Amygdala (tissue), 56 donors: ENCODE measurements around the gene NAA15.
"Not testable (repeated sequence)": the region's sequence is repeated elsewhere in the genome, so short reads cannot be mapped to it uniquely, and the experiment has no call there.

ENCODE experiments used
- DNase-seq, 56 donors: peaks; one replicate each; lab custom pipeline; 2025; lab: John Stamatoyannopoulos, UW

Gene NAA15

DNA sequence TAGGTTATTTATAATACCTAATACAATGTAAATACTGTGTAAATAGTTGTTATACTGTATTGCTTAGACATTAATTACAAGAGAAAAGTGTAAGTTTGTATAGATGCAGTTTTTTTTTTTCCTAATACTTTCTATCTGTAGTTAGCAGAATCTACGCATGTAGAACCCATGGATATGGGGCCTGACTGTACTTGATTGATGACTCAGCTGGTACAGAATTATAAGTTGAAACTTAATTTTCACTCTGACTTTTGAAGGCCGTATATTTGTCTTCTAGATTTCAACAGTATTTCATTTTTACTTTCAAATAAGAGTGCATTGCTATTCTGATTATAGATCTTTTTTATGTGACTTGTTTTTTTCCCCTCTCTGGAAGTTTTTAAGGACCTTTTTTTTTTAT lies 31.7 kb downstream of the NAA15 start:
- no peak for DNase-seq

DNA sequence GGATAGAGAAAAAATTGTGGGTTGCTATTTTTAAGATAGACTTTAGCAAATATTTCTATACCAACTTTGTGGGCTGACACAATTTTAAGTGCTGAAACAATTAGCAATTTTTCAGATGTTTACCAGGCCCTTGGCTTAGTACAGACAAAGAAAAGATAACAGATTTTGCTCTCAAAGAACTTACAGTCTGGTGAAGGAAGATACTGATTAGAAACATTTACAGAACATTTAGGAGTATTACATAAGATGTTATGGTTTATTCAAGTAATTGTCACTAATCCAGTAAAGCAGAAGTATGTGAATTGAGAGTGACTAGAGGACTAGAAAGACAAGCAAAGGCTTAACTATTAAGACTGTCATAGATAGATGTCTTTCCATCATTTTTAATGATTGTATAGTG lies 36.3 kb downstream of the NAA15 start:
- no peak for DNase-seq

DNA sequence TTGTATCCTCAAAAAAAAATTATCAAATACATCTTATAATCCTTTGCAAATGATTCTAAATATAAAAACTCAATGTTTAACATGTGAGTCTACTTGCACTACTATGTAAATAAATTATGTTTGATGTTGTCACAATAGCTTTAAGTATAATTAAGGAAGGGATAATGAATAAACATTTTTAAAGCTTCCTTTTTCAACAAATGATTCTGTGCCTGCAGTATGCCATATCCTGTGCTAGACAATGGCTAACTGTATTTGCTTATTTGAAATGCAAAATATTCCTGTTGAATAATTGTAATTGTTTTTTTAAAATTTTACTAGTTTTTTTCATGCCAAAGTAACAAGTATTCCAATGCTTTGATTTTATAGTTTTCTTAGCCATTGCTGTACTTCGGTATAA lies 60.0 kb downstream of the NAA15 start:
- DNase-seq: no peak

- no peak for DNase-seq
Observed at GRCh38 chr4:139367421-139368090, 66.3 kb downstream of the NAA15 start.

DNA sequence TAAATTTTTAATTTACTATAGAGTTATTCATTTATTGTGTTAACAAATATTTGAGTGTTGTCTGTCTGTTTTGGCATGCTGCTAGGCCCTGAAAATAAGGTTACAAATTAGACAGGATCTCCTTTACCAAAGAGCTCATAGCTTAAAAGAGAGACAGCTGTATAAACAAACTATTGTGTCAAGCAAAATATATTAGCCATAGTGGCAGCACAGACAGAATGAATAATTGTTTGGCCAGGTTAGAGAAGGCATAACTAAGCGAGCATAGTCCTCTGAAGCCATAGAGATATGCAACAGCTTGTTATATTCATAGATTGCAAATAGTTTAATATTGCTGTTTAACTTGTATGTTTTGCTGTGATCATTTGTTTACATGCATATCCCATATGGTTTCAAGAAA lies 67.7 kb downstream of the NAA15 start:
- no peak for DNase-seq

DNA sequence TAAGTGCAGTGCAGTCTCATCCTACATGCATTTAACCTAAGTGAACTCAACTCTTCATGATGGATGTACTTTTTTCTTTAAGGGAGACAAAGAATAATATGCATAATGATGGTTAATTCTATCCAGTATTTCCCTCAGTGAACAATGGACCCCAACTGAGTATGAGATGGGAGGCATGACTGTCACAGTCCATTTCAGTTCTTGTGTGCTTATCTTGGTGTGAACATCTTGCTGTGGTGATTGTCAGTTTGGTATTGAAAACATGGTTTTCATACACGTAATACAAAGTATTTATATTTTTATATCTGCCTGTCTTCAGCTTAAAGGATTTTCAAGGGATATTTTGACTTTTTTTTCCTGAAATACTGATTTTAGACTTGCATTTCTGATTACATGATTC lies 72.9 kb downstream of the NAA15 start:
- DNase-seq: no peak

- DNase-seq: no peak
Observed at GRCh38 chr4:139386421-139386820, 85.1 kb downstream of the NAA15 start.

DNA sequence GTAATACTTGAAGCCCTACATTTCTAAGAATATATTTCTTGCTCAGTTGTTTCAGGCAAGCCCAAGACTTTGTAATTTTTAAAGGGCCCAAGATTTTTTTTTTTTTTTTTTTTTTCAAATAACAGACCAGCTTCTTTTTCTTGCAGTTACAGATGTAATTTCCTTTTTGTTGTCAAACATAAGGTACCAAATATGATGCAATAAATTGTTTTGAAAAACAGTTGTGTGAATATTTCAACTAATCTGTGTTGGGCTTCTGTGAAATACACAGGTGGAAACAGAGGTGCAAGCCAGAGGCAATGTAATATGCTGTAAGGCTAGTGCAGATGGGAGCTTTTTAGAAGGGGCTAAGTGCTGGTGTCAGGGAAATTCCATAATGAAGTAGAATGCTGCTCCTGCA lies 87.8 kb downstream of the NAA15 start:
- DNase-seq: no peak

DNA sequence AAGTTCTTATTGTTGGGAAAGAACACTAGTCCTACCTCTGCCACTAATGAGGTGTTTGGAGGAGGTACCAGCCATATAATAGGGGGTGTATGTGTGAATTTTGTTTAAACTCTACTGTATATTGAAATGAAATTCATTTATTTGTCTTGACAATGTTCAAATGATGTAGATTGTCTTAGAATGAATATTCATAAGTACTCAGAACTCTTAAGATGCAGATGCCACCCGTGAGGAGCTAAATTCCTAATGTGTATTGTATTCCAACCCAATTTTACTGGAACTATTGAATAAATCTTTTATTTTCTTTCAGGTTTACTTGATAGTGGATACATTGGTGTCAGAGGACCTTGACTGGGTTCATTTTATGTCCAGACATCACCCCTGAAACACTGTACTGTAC lies 88.7 kb downstream of the NAA15 start:
- no peak for DNase-seq

GRCh38 chr4:139391731-139392130 lies 90.4 kb downstream of the NAA15 start:
- no peak for DNase-seq

DNA sequence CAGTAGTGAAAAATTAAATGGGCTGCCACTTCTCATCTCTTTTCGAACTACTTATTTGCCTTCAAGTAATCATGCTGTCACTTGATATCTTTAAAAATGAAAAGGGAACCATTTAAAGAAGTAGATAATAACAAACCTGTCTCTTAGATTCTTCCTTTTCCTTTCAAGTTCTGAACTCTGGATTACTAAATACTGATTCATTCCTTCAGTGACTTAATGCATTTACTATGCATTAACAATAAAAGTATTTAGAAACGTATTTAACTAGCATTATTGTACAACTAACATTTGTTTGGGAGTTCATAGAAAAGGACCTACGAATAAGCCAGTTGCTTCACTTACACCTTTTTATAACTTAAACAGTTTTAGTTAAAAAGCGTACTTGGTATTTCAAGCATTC lies 91.5 kb downstream of the NAA15 start:
- DNase-seq: no peak

DNA sequence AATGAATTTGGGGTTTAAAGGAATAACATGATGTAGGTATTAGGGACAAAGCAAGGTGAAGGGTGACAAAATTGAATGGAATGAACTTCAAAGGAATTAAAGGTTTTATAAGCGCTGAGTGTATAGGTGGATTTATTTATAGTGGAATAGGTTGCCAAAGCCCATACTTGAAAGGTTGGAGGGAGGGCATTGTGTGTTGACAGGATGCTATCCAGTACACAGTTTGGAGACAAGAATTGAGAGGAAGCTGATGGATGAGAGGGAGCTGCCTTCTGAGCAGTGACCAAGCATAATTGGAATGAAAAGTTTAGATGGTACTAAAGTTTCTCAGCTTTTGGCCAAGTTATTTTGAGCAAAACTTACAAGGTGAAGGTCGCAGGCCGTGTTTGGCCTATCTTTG lies 100.1 kb downstream of the NAA15 start:
- no peak for DNase-seq

DNA sequence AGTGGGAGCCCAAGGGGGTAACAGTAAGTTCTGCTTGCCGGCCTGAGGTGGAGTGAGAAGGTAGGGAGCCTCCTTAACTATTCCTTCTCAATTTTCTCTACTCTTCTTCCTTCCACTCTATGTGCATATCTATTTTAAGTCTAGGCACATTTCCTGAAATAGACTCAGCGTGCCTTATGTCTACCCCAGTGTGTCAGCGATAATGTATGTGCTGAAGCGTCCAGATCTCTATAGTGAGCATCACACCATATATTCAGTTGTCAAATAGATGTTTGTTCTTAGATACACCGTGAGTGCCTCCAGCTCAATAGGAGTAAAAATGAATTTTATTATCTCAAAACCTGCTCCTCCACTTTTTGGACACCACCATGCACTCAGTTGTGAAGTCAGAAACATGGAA lies 101.1 kb downstream of the NAA15 start:
- no peak for DNase-seq

DNA sequence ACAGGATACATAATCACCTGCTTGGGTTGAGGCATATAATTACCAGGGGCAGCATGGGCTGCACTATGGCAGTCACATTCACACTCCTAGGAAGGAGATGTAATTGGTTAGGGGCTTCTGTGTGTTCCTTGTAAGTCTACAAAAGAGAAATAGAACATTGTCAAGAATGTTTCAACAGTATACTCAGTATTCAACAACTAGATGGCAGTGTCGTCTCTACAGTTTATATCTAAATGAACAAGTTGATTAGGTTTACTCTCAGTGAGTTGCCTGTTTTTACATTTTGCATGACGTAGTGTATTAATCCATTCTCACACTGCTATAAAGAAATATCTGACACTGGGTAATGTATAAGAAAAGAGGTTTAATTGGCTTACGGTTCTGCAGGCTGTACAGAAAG lies 102.2 kb downstream of the NAA15 start:
- DNase-seq: no peak

- no peak for DNase-seq
Observed at GRCh38 chr4:139410312-139410711, 109.0 kb downstream of the NAA15 start.

- DNase-seq: not testable (repeated sequence)
Observed at GRCh38 chr4:139414671-139415210, 113.4 kb downstream of the NAA15 start.

DNA sequence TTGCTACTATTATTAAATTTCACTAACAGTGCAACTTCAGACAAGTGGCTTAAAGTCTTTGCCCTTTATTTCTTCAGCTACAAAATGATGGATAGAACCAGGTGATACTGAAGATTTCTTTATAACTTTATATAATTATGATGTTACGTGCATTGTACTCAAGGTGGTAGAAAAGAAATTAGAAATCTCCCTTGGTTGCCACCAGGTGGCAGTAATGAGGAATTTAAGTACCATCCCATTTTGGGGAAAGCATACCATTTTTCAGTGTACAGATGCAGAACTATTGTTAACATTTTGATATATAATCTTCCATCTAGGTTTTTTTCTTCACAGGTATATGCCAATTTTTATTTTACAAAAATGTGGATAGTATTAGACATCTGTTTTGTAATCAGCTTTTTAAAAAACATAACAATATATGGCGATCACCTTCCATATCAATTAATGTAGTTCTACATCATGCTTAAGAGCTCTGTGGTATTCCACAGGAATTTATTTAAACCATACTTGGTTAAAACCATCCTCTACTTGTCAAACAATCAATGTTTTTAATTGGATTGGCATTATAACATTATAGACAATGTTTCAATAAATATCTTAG lies 114.9 kb downstream of the NAA15 start:
- DNase-seq: no peak

DNA sequence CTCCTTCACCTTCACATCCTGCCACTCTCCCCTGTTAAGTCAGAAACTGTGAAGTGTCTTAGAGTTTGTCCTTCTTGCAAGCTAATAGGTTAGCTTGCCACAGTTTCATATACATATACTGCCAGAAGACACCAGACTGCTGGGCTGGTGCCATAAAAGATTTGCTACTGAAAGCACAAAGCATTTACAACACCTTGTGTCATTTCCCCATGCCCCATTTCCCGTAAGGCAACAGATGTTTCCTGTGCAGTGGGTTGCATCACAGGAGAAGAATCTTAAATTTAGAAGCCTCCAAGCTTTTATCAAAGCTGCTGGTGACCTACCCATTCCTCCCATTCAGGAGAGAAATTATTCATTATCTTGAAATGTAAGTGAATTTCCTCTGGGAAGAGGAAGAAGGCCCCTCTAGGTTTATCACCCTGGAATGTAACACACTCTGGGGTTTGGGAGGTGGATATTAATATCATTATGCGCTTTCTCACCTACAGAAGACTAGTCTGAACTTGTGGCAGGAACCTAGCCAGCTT lies 118.1 kb downstream of the NAA15 start:
- DNase-seq: peak in 29 of 56 donors; percentile 2 to 65 (median 10)

DNA sequence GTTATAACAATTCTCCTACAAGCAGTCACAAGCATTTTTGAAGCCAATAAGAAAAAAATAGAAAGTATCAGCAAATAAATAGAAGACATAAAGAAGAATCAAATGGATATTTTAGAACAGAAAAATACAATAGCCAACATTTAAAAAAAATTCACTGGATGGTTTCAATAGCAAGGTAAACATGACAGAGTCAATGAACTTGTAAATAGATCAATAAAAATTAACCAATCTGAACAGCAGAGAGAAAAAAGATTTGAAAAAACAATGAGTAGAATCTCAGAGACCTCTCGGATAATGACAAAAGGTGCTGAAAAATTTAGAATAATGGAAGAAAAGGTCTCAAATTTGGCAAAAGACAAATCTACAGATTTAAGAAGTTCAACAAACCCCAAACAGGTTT lies 119.3 kb downstream of the NAA15 start:
- DNase-seq: no peak

DNA sequence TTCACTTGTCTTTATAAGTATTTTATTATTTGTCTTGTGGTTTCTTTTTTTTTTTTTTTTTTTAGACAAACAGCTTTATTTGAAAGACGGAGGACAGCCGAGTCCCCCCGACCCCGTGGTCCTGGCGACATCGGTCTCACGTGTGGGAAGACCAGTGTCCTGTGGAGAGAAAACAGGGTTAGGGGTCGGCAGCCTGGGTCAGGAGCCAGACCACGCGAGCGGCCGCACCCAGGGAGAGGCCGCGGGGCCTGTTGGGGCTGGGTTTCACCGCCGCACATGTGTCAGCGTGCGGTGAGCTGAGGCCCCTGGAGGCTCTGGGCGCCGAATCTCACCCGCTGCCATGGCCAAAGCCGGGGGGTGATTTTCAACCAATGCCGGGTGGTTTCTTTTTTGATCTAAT lies 134.8 kb downstream of the NAA15 start:
- DNase-seq: no peak

DNA sequence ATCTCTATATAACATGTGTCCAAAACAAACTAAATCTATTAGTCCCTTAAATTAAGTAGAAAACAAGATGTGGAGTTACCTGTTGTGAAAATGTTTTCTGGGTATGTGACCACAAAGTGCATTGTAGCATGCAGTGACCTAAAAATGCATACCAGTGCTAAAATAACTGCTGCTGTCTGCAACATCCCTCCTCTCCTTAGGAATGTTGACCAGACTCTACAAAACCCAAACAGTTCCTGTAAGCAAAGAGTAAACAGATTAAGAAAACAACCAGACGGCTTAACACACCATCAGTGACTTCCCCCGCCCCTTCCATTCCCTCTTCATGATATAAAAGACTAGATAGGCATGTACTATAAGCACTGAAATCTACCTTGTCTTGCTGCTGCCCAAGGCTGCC lies 136.8 kb downstream of the NAA15 start:
- no peak for DNase-seq

GRCh38 chr4:139441029-139441428 lies 139.7 kb downstream of the NAA15 start:
- DNase-seq: no peak
